Measurements from ENCODE around the gene EHD4.

DNA sequence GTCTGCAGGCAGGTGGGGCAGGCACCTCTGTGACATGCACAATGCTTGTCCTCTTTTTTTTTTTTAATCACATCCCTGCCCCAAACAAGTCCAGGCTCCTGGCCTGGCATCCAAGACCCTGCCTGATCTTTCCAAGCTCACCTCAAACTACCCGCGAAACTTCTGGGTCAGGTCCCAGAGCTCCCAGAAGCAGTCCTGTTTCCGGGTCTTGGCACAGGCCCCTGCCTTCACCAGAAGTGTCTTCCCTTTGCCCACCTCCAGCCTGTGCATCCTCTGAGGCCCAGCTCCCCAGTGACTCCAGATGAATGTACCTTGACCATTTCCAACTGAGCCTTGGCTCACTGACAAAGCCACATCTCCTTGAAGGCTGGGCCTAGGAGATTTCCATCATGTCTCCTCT, 25.5 kb upstream of the EHD4 start:
- TF ChIP-seq, protein P1, sequence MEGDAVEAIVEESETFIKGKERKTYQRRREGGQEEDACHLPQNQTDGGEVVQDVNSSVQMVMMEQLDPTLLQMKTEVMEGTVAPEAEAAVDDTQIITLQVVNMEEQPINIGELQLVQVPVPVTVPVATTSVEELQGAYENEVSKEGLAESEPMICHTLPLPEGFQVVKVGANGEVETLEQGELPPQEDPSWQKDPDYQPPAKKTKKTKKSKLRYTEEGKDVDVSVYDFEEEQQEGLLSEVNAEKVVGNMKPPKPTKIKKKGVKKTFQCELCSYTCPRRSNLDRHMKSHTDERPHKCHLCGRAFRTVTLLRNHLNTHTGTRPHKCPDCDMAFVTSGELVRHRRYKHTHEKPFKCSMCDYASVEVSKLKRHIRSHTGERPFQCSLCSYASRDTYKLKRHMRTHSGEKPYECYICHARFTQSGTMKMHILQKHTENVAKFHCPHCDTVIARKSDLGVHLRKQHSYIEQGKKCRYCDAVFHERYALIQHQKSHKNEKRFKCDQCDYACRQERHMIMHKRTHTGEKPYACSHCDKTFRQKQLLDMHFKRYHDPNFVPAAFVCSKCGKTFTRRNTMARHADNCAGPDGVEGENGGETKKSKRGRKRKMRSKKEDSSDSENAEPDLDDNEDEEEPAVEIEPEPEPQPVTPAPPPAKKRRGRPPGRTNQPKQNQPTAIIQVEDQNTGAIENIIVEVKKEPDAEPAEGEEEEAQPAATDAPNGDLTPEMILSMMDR (IDR thresholded peaks at IDR 0.05): no peak
- no peak for TF ChIP-seq POLR2A (IDR thresholded peaks at IDR 0.05)

Data from vagina (tissue), 2 donors.